CD4-positive, alpha-beta T cell treated with Interleukin-4 for 4 hours (primary cell): Measurements from ENCODE around the gene LBR.

ENCODE experiments used
- DNase-seq: peaks from one replicate; pipeline ENCODE4 v3.0.0-alpha.2; 2020

LBR gene

DNA sequence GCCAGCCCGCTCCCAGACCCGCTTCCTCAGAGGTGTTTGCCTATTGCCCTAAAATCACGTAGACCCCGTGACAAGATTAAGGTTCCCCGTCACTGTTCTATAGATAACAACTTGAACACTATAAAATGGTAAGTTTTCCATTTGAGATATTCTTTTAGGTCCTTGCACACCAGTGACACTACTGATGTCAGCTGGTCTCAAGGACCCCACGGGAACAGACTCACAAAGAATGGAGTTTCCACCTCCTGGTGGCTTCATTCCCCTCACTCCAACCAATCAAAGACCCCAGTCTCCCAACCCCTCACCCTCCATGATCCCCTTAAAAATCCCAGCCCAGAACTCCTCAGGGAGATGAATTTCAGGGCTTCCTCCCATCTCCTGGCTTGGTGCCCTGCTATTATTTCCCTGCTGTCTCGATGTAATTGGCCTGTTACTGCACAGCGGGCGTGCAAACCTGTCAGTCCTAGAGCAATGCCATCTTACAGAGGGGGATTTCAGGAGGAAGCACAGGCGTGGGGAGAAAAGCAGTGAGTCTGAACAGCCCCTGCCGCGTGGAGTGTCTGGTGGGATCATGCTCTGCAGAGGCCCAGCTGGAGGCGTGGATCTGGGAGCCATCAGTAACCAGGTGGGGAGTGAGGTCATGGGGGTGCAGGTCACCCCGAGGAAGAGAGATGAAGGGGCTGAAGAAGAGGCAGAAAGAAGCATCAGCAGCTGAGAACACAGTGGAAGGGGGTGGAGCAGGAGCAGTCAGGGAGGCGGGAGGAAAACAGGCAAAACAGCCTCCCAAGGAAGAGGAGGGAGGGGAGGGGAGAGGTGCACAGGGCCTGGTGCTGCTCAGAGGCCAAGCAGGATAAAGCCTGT, 35.1 kb upstream of the LBR start:
- DNase-seq: no peak

DNA sequence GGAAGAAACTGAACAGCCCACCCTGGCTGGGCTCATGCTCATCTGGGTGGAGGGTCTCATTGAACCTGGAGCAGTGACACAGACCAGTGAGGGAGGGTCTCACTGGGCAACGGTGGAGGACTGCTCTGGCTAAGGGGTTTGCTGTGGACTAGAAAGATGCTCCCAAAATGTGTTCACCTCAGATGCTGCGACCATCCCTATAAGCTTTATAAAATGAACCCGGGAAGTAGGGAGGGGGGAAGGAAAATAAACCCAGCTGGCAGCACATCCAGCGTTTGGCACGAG, 34.5 kb upstream of the LBR start:
- no peak for DNase-seq

DNA sequence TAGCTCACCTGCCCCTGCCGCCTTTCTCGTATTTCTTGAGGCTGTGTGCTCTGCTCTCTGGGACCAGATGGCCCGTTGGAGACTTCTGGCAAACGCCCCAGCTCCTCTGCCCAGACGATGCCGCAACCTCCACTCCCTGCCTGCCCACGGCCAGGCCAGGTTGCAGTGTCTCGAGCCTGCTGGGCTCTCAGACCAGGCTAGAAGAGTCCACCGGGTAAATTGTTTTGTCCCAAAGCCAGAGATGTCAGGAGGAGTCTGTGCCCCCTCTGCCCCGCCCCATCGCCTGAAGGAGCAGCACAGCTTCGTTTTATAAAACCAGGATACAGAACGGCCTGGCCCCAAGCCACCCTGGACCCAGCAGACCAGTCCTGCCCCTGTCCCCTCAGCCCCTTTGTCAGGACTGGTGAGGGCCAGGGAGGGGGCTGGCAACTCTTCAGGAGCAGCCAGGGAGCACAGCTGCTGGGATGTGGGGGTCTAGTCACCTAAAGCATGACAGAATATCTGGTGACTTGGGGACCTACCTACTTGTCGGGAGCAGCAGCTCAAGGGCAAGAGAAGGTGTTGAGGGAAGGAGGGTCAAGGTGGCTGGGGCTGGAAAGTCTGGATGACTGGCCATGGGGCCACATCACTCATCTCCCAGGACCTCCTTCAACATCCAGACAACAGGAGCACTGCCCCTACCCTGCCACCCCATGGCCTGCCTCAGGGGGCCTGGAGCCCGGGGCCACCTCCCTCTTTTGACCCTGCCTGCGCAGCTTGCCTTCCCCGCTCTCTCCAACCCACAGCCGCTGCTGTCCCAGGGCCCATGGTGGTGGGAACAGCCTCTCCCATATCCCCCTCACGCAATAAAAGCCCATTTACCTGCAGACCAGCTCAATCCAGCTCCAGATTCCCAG, 33.9 kb upstream of the LBR start:
- no peak for DNase-seq

DNA sequence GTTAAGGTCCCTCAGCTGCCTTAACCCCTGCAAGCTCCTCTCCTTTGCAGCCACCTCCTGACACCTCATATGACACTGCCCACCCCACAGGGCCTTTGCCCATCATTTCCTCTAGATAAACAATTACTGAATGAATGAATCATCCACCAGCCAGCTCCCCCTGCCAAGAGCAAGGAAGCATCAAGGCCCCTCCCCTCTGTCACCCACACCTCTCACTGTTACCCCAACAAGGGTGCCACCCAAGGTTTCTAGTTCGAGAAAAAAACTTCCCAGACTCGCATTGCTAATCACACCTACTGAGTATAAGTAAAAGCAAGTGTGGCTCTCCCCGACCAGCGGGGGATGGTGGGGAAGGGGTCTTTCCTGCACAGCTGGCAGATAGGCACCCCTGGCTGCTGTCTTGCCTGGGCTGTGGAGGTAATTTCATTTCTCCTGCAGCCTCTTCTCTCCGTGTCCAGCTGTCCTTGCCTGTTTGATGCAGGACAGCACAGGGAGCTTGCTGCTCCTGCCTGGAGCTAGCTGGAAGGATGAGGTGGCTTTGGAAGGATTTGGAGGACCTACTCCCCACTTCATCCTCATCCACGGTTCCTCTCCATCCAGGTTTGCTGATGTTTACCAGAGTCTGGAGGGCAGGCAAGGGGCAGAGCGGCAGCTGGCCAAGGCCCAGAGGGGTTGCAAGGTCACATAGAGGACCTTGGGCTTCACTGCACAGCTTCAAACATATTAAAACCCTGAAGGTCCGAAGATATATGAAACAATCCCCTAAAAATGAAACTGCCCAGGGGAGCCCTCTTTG, 33.1 kb upstream of the LBR start:
- peak; percentile 89 for DNase-seq

DNA sequence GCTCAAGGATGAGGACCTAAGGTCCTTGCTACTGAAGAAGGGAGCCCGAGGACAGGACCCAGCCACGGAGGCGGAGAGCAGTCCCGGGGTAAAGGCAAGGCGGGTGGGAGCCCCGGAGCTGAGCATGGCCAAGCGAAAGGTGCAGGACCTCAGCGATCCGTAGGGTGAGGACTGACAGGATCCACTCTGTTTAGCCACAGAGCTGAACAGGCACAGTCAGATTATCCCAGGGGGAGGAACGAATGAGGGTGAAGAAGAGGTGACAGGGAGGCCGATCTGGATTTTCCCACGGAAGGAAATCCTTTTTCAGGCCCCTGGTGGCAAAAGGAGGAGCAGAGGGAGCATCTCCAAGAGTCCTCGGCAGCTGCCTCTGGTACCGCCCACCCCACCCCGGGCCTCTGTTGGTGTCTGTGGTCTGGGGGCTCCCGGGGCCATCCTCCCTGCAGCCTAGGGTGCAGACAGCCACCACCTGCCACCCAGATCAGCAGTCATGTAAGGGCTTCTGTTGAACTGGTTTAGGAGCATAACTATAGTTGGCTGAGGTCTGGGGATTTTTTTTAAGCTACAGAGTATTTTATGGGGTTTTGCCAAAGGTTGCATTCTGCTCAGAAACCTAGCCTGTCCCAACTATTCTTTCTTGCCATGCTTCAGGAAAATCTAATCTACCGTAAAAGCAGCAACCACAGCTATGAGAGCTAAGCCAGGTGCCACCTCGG, 32.3 kb upstream of the LBR start:
- peak; percentile 42 for DNase-seq

DNA sequence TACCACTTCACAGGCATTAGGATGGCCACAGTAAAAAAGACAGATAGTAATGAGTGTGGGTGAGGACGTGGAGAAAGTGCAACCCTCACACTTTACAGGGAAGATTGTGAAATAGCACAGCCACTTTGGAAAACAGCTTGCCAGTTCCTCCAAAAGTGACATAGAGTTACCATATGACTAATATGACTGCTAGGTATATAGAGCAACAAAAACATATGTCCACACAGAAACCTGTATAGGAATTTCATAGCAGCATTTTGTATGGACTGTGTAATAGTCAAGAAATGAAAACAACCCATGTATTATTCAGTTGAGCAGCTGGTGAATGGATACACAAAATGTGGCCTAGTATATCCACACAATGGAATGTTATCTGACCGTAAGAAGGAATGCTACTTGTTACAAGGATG, 30.4 kb upstream of the LBR start:
- DNase-seq: no peak

DNA sequence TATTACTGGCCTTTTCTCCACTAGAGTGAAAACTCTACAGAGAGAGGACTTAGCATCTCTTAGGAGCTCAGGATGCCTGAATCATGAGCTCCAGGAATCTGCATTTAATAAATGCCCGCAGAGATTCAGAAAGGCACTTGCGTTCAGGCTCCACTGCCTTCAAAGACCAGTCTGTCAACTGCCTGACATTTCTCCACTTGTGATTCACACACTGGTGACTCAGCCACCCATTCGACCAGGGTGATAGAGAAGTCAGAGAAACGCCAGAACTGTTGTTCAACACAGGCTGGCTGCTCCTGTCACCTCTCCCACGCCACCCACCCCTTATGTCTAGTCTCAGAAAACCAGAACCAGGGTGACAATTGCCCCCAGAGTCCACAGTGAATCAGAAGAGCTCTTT, 26.9 kb upstream of the LBR start:
- peak; percentile 84 for DNase-seq

DNA sequence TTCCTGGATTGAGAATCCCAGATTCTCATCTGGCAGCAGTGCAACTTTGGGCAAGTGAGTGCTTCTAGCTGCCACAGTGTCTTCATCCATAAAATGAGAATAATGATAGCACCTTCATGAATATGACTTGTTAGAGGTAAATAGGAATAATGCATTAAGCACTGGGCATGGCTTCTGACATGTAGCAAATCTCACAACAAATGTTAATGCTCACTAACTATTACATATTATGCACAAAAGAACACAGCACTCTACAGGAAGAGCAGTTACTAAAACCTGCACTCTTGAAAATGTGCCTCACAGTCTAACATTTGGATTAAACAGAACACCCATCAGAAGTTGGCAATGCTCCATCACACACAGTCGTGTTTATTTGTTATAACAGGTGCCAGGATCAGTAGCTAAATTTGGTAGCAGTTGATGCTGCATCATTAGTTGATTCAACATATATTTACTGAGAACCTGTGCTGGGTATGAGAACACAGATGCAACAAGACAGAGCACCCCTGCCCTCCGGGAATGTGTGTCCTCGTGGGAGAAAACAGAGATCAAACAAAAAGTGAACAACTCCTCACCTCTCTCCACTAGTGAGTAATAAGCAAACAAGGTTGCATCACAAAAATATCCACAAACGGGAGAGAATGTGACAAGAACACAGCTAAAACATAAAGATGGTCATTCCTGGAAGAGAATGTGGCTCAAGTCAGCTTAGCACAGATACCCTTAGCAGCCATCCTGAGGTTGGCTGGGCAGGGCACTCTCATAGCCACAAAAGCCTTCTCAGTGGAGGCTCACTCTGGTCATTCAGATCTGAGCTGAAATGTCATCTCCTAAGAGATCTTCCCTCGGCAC, 26.2 kb upstream of the LBR start:
- DNase-seq: no peak

DNA sequence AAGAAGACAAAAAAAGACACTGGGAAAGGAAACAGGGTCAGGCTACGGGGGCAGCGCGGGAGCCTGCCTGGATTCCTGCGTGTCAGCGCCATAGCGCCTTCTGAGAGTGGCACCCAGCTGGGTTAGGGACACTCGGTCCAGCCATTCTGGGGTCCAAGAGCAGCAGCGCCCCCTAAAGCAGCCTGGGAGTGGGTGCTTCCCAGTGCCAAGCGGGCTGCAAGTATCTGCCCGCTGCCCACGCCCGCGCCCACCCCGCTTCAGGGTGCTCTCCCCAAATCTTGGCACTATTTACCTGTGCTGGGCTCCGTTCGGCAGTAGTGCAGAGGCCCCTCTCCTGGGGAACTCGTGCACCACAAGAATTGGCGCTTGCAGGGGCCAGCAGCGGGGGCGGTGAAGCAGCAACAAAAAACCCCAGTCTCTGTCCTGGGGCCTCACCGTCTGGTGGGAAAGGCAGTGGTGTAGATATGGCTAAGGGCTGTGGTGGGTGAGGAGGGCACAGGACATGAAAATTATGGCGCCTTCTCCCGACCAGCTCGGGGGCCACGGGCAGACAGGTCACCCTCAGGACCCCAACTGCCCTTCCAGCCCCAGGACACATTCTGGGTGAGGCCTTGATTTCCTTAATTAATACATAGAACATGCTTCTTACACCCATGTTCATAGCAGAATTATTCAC, 24.1 kb upstream of the LBR start:
- no peak for DNase-seq

DNA sequence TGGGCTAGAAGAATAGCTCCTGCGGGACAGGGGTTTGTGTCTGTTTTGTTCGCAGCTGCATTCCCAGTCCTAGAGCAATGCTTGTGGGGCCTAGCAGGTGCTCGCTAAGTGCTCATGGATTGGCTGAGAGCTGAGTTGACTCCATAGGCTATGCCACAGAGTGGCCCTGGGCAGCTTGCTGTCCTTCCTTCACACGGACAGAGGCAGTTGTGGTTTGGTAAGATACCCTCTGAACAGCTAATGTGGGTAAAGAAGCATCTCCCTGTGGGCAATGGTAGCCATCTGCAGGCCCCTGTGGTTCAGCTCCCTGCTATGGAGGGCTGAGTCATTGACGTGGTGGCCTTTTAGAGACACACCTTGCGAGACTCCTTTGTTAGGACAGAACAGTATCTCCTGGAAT, 23.5 kb upstream of the LBR start:
- DNase-seq: no peak

DNA sequence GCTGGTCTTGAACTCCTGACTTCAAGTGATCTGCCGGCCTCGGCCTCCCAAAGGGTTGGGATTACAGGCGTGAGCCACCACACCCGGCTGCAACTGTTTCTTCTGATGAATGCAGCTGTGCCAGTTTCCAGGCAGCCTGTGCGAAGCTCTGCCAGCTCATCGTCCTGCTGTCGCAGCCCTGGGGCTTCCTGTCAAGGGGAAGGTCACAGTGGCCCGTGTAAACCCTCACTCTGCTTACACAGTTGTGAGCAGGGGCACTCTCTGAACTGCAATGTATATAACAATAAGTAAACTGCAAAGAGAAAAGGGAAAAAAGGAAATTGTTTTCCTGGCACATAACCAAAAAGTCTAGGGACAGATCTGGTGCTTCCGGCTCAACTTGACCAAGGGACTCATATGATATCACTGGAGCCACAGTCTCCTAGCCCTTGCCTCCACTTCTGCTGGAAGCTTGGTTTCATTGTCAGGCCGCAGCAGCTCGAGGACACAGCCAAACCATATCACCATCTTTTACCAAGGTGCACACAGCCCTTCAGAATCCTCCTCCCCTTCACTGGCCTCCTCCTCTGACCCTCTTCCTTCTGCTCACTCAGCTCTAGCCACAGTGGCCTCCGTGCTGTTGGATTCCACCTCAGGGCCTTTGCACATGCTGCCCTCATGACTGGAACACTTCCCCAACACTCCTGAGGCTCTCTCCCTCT, 22.8 kb upstream of the LBR start:
- DNase-seq: no peak

DNA sequence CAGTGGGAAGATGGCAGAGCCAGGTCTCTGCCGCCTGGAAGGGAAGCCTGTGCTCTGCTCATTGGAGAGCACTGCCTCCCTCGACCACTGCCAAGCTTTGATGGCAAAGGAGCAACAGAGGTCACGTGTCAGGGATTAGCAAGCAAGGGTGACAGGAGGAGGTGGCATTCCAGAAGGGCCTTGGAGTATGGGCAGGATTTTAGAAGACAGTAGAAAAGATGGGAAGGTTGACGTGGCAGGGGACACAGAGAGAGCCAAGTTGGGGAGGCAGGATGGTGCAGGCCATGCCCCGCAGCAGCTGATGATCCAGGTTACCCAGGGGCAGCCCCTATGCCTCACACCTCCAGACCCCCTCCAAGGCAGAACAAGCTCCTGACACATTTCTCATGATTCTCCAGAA, 21.9 kb upstream of the LBR start:
- DNase-seq: no peak

DNA sequence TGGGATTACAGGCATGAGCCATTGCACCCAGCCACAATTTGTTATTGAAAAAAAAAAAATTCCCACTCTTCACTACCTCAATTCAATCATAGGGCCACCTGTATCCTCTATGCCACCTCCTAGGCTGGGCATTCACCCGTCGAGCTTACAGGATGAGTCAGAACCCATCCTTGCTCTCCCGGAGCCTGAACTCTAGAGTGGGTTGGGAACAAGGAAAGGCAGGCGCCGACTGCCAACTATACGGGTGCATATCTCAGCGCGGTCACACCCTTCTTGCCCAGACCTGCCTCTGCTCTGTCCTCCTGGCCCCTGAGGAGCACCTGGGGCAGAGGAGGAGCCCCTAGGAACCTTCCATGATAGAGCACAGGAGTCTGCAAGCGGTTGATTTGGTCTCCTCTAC, 21.4 kb upstream of the LBR start:
- DNase-seq: no peak

DNA sequence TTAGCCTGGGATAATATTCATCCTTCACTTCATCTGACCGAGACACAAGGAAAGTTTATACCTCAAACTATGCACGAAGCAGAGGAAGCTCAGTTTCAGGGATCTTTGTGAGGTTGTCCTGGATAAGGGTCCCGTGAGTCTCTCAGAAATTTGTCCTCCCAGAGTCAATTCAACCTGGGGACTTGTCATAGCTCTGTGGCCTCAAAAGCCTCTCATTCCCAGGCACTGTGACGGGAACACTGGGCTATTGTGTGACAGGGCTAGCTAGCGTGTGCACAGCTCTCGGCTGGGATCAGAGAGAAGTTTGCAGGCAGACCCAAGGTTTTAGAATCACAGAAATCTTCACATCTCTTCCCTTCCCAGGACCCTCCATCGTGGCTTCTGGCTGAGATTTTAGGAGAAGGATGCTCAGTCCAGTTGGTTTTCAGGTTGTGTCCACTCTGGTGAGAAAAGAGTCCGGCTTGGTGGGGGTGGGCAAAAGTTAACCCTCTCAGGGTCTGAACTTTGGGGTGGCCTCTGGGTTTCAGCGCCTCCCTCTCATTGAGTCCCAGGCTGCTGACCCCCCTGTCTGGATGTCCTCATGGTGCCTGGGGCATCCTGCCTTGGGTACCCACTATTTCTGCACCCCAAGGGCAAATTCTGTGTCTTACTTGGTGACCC, 20.4 kb upstream of the LBR start:
- no peak for DNase-seq

DNA sequence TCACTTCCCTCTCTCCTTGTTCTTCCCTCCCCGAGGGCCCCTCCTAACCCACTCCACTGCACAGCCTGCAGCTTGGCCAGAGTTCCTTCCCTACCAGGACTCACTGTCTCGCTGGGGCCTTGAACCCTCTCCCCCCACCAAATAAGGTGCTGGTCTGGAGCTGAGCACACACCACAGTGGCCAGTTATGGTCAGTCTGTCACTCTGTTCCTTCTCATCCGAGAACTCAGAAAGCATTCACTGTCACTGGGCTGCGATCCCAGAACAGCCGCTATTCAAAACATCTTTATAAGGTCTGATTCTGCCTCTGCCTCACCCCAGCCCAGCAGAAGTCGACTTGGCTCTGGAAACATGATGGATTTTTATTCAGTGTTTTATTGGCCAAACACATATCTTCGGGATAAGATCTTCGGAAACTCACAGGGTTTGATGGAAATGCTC, 19.8 kb upstream of the LBR start:
- no peak for DNase-seq

DNA sequence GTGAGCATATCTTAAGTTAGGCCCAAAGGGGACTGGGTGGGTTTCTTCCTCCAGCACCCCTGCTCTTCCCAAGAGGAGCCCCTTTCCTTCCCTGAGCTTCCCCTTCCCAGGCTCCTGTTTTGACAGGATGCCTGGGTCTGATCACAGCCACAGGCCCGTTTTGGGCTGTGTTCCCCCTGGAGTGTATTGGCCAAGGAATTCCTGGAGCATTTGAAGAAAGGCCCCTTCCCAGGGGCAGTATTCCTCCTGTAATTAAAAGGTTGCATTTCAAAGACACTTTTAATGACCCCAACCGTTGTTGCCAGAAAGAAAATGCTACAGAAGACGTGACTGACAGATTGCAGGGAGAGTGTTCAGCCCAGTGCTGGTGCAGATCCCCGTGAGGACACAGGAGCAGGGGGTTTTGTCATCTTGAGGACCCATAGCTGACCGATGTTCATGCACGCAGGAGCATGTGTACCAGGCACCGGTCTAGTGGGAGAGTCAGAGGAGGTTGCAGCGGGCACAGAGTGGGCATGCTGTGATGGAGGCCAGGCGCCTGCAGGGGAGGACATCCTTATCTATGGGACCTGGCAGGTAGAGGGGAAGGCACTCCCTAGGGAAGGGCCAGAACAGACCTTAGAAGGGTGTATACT, 19.3 kb upstream of the LBR start:
- DNase-seq: no peak

DNA sequence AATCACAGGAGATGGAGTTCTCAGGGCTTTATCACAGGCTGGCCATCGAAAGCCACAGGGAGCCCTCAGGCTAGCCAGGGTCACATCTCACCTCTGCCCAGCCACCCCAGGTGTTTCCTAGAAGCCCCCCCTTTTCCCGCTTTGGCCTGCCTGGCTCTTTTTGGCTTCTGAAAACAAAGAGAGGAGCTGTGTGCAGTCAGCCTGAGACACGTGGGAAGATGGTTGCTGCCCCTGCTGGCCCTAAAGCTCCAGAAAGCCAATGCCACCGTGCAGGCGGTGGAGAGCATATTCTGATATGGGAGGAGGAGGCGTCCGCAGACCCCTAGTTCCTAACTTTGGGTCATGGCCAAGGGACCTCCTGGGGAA, 18.7 kb upstream of the LBR start:
- no peak for DNase-seq

DNA sequence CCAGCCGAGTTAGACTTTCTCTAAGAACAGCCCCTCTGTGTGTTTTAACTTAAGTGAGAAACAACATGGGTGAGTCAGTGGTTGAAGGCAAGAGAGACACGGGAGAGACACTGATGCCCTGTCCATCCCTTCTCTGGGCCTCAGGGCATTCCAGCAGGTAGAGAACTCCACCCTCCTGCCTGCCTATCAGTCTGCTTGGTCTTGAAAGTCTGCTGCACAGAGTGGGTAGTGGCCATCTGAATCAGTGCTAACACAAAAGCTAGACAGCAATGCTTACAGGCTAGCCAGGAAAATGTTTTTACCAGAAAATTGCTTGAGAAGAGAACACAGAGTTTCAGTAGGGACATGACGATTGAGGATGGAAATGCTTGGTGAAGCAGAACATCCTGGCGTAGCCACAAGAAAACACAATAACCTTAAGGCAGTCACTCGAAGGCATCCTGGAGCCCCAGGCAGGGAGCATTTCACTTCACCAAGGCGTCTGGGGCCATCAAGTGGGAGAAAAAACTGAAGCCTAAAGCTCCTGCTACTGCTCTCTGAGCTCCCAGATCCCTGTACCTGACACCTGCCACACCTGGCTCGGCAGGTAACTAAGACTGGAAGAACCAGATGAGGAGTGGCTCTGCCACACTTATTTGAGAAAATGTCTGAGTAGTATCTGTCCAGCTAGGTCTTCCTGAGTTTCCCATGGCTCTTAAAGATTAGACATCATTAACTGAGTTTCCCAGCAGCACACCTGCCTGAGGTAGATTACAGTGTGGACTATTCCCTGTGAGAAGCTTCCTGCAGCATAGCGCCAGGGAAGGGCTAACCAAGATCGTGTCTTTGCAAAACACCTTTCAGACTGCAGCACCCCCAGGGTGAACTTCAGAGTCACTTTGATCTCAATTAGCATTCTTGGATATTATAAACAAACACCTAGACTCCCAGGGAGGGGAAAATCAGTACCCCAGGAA, 18.1 kb upstream of the LBR start:
- DNase-seq: no peak
